Muscle of back (tissue), 11 donors: ENCODE measurements around the gene PNCK. TPM values are rescaled to one million over a fixed set of nuclear protein-coding genes. Genes with fewer than 3 reads are reported as not detected.

Experiments used
- DNase-seq, 3 donors: peaks; one replicate each; pipeline versions ENCODE4 v3.0.0 to v3.0.0-alpha.2; 2013
- polyA plus RNA-seq, 10 donors: library from polyadenylated mRNA; unstranded; fragments of 120-200 nt; gene quantifications; one replicate each; pipeline ENCODE4 v1.2.1, GENCODE V29; 2013; ENCODE audit not compliant: insufficient read length in 10 of 10

The PNCK gene
- polyA plus RNA-seq, 10 donors, result 2.9 to 7.8 (median 5.1) TPM

DNA sequence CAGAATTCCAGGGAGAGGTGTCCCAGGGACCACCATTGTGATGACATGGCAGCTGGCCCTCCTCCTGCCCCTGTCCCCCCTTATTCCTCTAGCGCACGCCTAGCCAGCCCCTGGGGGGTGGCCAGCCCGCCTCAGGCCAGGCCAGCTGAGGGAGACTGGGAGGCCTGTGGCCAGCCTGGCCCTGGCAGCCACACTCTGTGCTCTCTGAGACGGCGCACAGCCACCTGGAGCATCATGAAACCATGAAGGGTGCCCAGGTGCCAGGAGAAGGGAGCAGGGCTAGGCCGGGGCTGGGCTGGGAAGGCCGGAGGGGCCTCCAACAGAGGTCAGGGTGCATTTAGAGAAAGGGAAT, 41.0 kb downstream of the PNCK start:
- no peak for DNase-seq

- DNase-seq, result no peak
Observed at GRCh38 chrX:153631907-153632594, 41.6 kb downstream of the PNCK start.

DNA sequence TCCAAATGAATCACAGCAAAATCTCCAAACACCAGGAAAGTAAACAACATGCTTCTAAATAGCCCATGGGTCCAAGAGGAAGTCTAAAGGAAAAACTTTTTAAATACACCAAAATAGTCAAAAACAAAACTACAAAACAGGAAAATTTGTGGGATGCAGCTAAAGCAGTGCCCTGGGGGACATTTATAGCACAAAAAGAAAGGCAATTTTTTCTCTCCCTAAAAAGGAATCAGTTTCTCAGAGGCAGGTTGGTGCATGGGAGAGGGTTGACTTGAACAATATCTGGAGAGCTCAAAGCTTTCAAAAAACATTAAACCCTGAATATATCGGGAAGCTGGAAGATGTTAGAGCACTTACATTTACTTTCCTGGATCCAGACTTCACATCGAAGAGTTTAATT, 42.3 kb downstream of the PNCK start:
- DNase-seq, result no peak

DNA sequence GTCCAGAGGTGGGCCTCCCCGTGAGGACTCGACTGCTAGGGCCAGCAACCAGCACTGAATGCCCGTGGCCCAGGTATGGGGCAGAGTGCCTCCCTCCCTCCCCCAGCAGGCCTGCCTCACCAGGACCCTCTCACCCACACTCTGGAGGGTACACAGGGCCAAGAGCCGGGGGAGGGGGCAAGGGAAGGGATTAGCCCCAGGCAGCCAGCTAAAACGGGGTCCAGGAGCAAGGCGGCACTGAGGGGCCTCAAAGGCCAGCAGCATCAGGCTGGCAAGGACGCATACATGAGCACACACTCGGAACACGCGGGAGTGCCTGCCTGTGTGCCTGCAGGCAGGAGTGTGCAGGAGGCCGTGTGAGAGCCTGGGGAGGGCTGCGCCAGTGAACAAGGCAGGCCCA, 44.9 kb downstream of the PNCK start:
- DNase-seq, result no peak

DNA sequence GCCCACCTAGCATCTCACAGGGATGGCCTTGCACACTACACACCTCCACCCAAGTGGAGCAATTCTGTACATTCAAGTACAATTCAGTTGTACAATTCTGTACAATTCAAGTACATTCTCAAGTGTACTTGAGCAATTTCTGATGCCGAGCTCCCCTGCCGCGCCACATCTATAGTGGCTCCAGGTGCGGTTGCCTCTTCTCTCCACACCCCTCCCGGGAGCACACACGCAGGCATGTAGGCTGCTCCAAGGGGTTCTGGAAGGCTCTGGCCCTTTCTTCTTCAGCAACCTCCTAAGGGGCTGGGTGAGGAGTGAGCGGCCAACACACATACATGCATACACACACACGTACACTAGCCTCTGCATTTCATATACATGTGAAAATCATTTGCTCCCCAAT, 45.5 kb downstream of the PNCK start:
- no peak for DNase-seq

DNA sequence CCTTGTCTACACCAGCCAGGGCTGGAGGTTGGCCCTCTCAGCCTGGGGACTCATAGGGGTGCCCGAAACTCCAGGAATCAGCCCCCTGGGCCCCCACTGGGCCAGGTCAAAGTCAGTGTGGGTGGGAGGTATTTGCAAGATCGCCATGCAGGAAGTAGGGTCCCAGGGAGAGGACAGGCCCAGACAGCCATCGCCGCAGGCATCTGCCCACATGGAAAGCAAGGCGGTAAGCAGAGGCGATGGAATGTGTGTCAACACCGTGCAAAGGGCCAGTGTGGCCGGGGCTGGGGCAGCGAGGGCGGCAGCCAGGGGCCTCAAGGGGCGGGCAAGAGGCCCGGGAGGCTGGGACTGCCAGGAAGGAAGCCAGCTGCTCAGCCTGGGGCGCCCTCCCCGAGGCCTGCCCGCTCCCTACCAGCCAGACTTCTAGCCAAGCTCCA, 45.9 kb downstream of the PNCK start:
- DNase-seq, result no peak

GRCh38 chrX:153626863-153627674, 46.5 kb downstream of the PNCK start:
- no peak for DNase-seq

- no peak for DNase-seq
Observed at GRCh38 chrX:153626025-153626633, 47.5 kb downstream of the PNCK start.

GRCh38 chrX:153625271-153626024, 48.2 kb downstream of the PNCK start:
- no peak for DNase-seq

DNA sequence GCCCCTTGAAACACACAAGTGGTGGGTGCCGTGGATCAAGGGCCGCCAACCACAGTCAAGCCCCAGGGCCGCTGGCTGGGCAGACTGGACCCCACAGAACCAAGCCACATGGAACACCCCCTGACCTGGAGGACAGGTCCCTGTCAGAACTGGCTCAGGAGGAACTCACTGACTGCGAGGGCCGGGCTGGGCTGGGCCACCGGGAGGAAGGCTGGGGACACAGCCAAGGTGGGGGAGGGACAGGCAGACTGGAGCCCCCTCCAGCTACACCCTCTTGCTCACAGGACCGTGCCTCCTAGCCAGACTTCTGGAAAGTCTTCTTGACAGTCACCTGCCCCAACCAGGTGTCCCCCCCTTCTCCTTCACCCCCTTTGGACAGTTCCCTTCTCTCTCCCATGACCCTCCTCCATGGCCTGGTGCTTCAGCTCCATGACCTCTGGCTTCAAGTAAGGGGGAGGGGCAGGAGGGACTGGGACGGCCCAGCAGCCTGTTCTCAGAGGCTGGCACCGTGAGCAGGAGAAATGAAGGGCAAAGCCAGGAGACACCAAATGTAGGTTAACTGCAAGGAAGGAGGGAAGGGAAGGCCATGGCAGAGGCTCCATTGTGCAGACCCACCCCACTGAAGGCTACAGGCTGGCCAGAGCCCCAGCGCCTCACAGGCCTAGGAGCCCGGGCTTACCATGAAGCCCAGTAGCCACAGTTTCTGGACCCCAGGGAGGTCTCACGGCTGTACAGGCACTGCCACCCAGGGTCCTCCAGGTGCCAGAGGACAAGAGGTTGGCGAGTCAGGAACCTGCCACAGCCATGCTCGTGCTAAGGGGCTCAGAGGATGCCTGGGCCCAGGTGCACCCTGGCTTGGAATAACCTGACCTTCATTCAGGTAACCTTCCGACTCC, 49.2 kb downstream of the PNCK start:
- no peak for DNase-seq

DNA sequence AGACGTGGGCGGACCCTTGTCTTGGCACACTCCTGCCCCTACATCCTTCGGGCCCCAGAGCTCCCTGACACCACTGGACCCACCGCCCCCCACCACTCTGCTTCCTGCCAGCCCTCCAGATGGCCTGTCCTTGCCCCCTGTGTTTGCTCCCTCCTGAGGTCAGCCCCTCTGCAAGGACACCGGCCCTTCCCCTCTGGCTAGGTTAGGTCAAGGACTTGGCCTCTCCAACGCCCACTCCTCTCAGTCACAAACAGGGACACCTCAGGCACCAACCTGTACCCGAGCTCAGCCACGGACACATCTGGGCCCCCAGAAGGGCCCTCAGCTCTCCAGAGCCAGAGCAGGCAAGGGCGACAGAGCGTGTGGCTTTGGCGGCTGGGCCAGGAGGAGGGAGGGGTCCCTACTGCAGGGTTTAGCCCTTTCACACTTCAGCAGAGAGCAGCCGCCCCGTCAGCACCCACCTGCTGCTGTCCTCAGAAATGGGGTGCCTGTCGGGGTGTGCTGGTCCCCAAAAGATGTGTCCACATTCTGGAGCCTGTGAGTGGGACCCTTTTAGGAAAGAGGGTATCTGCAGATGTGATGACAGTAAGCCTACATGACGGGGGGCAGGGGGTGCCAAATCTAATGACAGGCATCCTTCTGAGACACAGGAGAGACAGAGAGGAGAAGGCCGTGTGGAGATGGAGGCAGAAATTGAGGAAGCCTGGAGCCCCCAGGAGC, 50.1 kb downstream of the PNCK start:
- no peak for DNase-seq

- no peak for DNase-seq
Observed at GRCh38 chrX:153622661-153623309, 50.8 kb downstream of the PNCK start.

DNA sequence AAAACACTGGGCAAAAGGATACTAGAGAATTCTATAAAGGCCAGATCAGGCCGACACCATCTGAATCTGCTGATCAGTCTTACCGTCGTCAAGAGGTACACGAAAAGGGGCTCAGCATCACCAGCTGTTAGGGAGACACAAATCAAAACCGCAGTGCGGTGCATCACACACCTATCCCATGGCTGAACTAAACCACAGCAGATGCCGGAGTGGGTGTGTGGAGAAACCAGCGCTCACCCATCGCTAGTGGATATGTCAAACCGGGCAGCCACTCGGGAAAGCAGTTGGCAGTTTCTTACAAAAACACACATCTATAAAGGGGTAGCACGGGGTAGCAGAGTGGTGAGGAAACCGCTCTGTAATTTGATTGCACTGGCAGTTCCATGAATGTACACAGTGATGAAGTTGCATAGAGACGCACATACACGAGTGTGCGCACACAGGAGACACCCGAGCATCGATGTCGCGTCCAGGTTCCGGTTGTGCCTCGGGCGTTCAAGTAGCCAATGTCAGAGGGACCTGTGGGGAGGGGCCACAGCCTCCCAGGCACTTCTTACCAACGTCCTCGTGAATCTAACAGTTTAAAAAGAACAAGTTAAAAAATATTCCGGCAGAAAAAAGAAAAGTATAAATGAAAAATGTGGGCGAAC, 51.5 kb downstream of the PNCK start:
- DNase-seq, result no peak

GRCh38 chrX:153620576-153620975, 53.0 kb downstream of the PNCK start:
- DNase-seq, result no peak

Other genes starting within 250 kb of the PNCK start
- gene TREX2, start 227.8 kb downstream of the PNCK start, polyA plus RNA-seq, result under 1 TPM in 9 of 10 donors, not detected in 1; 0.23 to 0.49 (median 0.38) TPM
- gene HAUS7, start 203.2 kb downstream of the PNCK start, polyA plus RNA-seq, result 10 to 100 TPM; 18.7 to 27.6 (median 22.6) TPM
- gene BGN, start 178.8 kb downstream of the PNCK start, polyA plus RNA-seq, result 100 to 1,000 TPM in 8 of 10 donors, 10 to 100 TPM in 2; 87.6 to 224 (median 136) TPM
- under 1 TPM; 0.15 to 0.76 (median 0.59) TPM for gene ATP2B3, start 156.2 kb downstream of the PNCK start, polyA plus RNA-seq
- 10 to 100 TPM; 10.5 to 14.4 (median 11.9) TPM for gene CCNQ, start 74.7 kb downstream of the PNCK start, polyA plus RNA-seq
- gene DUSP9, start 26.6 kb downstream of the PNCK start, polyA plus RNA-seq, result under 1 TPM in 9 of 10 donors, not detected in 1; 0.07 to 0.34 (median 0.19) TPM
- gene SLC6A8, start 14.1 kb upstream of the PNCK start, polyA plus RNA-seq, result 10 to 100 TPM; 22.4 to 41.9 (median 35.3) TPM
- 10 to 100 TPM; 69.1 to 91.2 (median 73.2) TPM for gene BCAP31, start 50.6 kb upstream of the PNCK start, polyA plus RNA-seq
- 1 to 10 TPM; 7.0 to 9.9 (median 8.6) TPM for gene ABCD1, start 51.0 kb upstream of the PNCK start, polyA plus RNA-seq
- gene PLXNB3, start 90.4 kb upstream of the PNCK start, polyA plus RNA-seq, result 1 to 10 TPM in 9 of 10 donors, under 1 TPM in 1; 0.97 to 7.8 (median 3.8) TPM
- 100 to 1,000 TPM; 116 to 277 (median 198) TPM for gene SRPK3, start 107.2 kb upstream of the PNCK start, polyA plus RNA-seq
- gene IDH3G, start 120.6 kb upstream of the PNCK start, polyA plus RNA-seq, result 10 to 100 TPM; 40.6 to 55.9 (median 44.3) TPM
- gene SSR4, start 120.9 kb upstream of the PNCK start, polyA plus RNA-seq, result 100 to 1,000 TPM; 101 to 153 (median 115) TPM
- gene PDZD4, start 156.7 kb upstream of the PNCK start, polyA plus RNA-seq, result 1 to 10 TPM; 2.6 to 5.5 (median 3.5) TPM
- 1 to 10 TPM; 1.8 to 7.4 (median 3.0) TPM for gene L1CAM, start 212.4 kb upstream of the PNCK start, polyA plus RNA-seq
- gene AVPR2, start 230.9 kb upstream of the PNCK start, polyA plus RNA-seq, result 1 to 10 TPM in 3 of 10 donors, under 1 TPM in 7; 0.48 to 1.2 (median 0.76) TPM